HL-60 (cell line): ENCODE measurements around the gene ACOX3.
A peak's percentile ranks its signal among the peaks of the same experiment; 100 is the strongest.

Source experiments
- DNase-seq, 2 experiments: peaks; one replicate each; pipeline ENCODE4 v3.0.0-alpha.2; 2010 to 2020; ENCODE audit warnings: low read depth in 1 of 2, low spot score in 1 of 2
- H3K27ac ChIP-seq: fragments of 250-450 bp; sonication (Bioruptor Pico); replicated peaks from 2 replicates; pipeline ENCODE4 v1.5.1; 2020; ENCODE audit warnings: mild to moderate bottlenecking, moderate library complexity
- H3K27me3 ChIP-seq: fragments of 250-450 bp; sonication (Bioruptor Pico); 2 replicates; pipeline ENCODE4 v1.5.1; 2021; ENCODE audit warnings: mild to moderate bottlenecking, moderate library complexity; ENCODE audit not compliant: insufficient read depth, poor library complexity, severe bottlenecking
- H3K4me3 ChIP-seq: replicated peaks from 2 replicates; pipeline ENCODE4 v1.5.1; 2011; ENCODE audit warnings: mild to moderate bottlenecking, control low read depth, low read length; ENCODE audit not compliant: insufficient read depth
- CTCF ChIP-seq: IDR thresholded peaks from one replicate; pipeline ENCODE4 v1.5.1; 2011; ENCODE audit warnings: low read length, control low read depth, inconsistent platforms; ENCODE audit not compliant: insufficient read depth
- GABPA ChIP-seq: IDR thresholded peaks from 2 replicates; pipeline ENCODE4 v1.6.1; 2012; ENCODE audit warnings: low read depth
- POLR2AphosphoS5 ChIP-seq: IDR thresholded peaks from 2 replicates; pipeline ENCODE4 v1.6.1; 2012; ENCODE audit warnings: low read depth
- SPI1 ChIP-seq: IDR thresholded peaks from 2 replicates; pipeline ENCODE4 v1.6.1; 2012; ENCODE audit warnings: low read depth, mild to moderate bottlenecking, borderline replicate concordance
- TF ChIP-seq, protein P1 (sequence below): IDR thresholded peaks from 2 replicates; pipeline ENCODE4 v1.6.1; 2012; ENCODE audit warnings: low read depth; ENCODE audit not compliant: insufficient replicate concordance

ACOX3 gene

GRCh38 chr4:8419222-8420041 lies 21.1 kb downstream of the ACOX3 start:
- TF ChIP-seq CTCF = no peak
- no peak for TF ChIP-seq SPI1
- TF ChIP-seq, protein P1, sequence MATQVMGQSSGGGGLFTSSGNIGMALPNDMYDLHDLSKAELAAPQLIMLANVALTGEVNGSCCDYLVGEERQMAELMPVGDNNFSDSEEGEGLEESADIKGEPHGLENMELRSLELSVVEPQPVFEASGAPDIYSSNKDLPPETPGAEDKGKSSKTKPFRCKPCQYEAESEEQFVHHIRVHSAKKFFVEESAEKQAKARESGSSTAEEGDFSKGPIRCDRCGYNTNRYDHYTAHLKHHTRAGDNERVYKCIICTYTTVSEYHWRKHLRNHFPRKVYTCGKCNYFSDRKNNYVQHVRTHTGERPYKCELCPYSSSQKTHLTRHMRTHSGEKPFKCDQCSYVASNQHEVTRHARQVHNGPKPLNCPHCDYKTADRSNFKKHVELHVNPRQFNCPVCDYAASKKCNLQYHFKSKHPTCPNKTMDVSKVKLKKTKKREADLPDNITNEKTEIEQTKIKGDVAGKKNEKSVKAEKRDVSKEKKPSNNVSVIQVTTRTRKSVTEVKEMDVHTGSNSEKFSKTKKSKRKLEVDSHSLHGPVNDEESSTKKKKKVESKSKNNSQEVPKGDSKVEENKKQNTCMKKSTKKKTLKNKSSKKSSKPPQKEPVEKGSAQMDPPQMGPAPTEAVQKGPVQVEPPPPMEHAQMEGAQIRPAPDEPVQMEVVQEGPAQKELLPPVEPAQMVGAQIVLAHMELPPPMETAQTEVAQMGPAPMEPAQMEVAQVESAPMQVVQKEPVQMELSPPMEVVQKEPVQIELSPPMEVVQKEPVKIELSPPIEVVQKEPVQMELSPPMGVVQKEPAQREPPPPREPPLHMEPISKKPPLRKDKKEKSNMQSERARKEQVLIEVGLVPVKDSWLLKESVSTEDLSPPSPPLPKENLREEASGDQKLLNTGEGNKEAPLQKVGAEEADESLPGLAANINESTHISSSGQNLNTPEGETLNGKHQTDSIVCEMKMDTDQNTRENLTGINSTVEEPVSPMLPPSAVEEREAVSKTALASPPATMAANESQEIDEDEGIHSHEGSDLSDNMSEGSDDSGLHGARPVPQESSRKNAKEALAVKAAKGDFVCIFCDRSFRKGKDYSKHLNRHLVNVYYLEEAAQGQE = no peak
- TF ChIP-seq GABPA = no peak
- TF ChIP-seq POLR2AphosphoS5 = no peak
- peak in 1 of 2 experiments; percentile 50 for DNase-seq
- Histone ChIP-seq H3K4me3 (no peak overlapping the region), H3K27ac (no peak overlapping the region), H3K27me3 (no peaks in the 10 kb centered on the region)

- Histone ChIP-seq H3K27me3 (no peaks in the 10 kb centered on the region), H3K4me3 (no peak overlapping the region), H3K27ac (no peak overlapping the region)
- no peak for DNase-seq
- TF ChIP-seq SPI1 (no peak), GABPA (no peak), CTCF (no peak), POLR2AphosphoS5 (no peak)
- TF ChIP-seq, protein P1 = no peak
These were observed 23.4 kb downstream of the ACOX3 start for GRCh38 chr4:8417071-8417614.

DNA sequence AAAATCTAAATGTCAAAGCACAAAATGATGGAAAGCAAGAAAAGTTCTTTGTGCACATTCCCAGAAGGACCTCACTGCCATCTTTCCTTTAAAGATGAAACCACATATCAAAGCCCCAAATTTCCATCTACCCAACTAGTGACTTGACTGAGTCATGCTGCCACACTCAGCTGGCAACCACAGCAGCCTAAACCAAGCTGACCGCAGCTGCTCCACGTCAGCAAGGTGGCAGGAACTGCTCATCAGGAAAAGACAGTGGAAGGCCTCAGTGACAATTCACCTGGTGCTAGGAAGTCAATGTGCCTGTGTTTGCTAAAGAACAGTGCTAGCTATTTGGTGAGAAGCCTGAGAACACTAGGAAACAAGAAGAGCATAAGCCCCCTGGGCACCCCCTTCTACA lies 26.1 kb downstream of the ACOX3 start:
- no peak for DNase-seq
- Histone ChIP-seq H3K4me3 (no peak overlapping the region), H3K27me3 (no peaks in the 10 kb centered on the region), H3K27ac (no peak overlapping the region)
- TF ChIP-seq SPI1 = no peak
- TF ChIP-seq GABPA = no peak
- no peak for TF ChIP-seq POLR2AphosphoS5
- TF ChIP-seq, protein P1 = no peak
- TF ChIP-seq CTCF = no peak
